Measurements from ENCODE around the gene SRBD1.

The SRBD1 gene

DNA sequence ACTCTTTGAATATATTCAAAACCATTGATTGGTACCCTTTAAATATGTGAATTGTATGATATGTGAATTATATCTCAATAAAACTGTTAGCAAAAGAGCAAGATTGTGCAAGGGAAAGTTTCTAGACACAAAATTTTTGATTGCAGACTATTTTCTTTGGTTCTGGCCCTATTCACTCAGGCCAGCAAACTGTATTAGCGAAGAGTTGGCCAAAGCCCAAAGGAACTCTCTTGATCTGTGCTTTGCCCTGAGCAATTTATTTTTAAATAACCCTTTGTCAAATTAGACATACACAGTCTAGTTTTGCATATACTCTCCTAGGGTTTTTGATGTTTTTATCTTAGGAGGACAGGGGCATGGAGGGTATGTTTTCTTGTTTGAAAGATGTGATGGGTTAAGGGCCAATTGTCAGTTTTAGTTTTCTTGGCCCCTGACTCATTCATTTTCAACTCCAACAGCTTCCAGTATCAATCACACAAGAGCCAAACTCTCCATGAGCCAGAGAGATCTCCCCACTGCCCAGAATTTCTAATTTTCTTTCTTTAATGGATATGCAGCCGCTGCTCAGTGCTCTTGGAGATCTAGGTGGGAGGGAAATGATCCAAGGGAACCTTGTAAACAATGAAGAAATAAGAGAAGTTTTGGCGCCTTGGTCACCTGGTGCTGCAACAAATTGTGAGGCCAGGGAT lies 231.5 kb downstream of the SRBD1 start:
- no peak for DNase-seq (ENCODE audit: low spot score)

GRCh38 chr2:45373534-45373933 lies 237.5 kb downstream of the SRBD1 start:
- DNase-seq (ENCODE audit: low spot score) = no peak

DNA sequence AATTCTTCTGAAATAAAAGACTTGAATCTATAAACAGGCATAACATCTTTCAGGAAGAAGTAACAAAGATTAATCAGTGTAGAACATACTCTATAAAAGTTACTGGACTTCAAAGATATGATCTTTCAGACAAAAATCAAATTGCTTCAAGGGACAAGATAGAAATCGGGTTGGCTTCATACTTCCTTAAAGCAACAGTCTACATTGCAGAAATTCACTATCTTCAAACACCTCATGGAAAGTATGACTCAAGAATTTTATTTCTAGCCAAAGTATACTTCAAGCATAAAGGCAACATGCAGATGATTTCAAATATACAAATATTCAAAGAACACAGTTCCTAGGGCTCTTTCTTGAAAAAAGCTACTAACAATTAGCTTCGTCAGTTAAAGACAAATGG lies 240.7 kb downstream of the SRBD1 start:
- no peak for DNase-seq (ENCODE audit: low spot score)

- no peak for DNase-seq (ENCODE audit: low spot score)
Measured at GRCh38 chr2:45368792-45369191, 242.3 kb downstream of the SRBD1 start.

DNA sequence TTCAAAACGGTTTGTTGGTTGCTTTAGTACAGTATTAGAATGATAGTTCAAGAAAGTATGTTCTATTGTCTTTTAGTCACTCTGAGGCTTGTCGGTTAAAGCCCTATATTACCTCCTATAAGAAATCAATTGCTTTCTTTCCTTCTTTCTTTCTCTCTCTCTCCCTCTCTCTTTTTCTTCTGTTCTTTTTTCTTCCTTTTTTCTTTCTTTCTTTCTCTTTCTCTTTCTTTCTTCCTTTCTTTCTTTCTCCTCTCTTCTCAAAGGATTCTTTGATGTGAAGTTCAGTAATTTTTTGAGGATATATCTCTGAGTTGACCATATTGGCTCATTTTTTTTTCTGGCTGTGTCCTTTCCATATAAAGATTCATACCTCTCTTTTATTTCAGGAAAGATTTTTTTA lies 249.4 kb downstream of the SRBD1 start:
- DNase-seq (ENCODE audit: low spot score) = no peak

DNA sequence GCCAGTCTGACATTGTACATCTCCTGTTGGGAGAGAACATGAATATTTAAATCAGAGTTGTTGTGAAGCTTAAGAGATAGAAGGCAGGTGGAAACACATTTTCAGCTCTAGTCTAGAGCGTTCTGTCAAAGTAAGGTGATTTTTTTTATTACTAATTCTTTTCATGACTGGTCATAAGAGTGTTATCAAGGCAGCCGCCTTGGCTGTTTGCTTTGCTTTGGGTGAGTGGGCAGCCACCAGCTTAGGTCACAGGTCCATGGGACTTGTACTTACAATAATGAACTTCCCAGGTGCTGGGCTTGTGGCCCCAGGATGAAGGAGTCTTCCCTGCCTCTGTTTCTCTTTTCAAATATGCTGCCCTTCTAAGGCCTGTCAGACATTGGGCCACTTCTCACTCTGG lies 256.3 kb downstream of the SRBD1 start:
- DNase-seq (ENCODE audit: low spot score) = no peak

GRCh38 chr2:45353879-45354278 lies 257.2 kb downstream of the SRBD1 start:
- peak; percentile 83 for DNase-seq (ENCODE audit: low spot score)

DNA sequence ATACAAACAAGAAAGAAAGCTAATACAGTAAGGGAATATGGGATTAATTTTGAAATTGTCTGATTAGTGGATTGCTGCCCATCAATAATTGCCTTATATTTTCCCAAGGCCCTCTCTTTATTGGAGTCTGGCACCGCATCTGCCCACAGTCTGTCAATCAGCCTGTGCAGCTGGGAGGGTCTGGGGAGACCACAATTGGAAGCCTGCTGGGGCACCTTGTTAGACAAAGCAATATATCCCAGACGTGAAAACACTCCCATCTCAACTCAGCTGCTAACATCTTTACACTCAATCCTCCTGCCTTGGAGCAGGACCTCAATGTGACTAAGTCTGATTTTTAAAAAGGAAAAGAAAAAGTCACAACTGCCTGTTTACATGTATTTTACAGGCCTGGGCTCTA lies 258.6 kb downstream of the SRBD1 start:
- DNase-seq (ENCODE audit: low spot score) = no peak

- no peak for DNase-seq (ENCODE audit: low spot score)
Measured at GRCh38 chr2:45345331-45346234, 265.5 kb downstream of the SRBD1 start.

- DNase-seq (ENCODE audit: low spot score) = no peak
Measured at GRCh38 chr2:45344502-45344901, 266.6 kb downstream of the SRBD1 start.

DNA sequence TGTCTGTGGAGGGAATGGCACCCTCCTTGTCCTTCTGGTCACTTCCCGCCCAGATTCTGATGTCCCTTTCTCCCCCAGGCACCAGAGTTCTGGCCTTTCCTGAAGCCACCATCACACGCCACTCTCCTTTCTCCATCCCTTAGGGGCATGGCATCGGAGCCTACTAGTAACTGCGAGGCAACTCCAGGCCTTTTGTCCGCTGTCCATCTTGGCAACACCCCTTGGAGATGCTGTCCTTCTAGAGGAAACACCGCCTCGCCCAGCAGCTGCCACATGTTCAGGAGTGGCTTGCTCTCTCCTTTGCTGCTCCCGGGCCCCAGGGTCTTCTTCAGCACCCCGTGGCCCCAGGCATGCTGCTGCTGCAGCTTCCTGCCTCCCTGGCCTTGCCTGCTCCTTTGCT lies 267.0 kb downstream of the SRBD1 start:
- DNase-seq (ENCODE audit: low spot score) = no peak

- no peak for DNase-seq (ENCODE audit: low spot score)
Measured at GRCh38 chr2:45343251-45344017, 267.6 kb downstream of the SRBD1 start.

- DNase-seq (ENCODE audit: low spot score) = no peak
Measured at GRCh38 chr2:45340318-45340717, 270.7 kb downstream of the SRBD1 start.

- no peak for DNase-seq (ENCODE audit: low spot score)
Measured at GRCh38 chr2:45339253-45339652, 271.8 kb downstream of the SRBD1 start.
